GM19455 (cell line): ENCODE measurements around the gene ETV6.
"Not testable (repeated sequence)": the region's sequence is repeated elsewhere in the genome, so short reads cannot be mapped to it uniquely, and the experiment has no call there.

Experiments
- ATAC-seq: cut with Tn5 transposase; IDR thresholded peaks from one replicate; pipeline ENCODE4 v1.9.1; 2021; ENCODE audit not compliant: unreplicated experiment

Gene ETV6

GRCh38 chr12:11649413-11650285 is at the start of gene ETV6:
Gene ETV6 (plus strand): TSS chr12:11649674. CDS start chr12:11650128, 454 bp downstream.
- ATAC-seq, result peak; percentile 56

- ATAC-seq, result no peak
These were observed 49.3 kb upstream of the ETV6 start for GRCh38 chr12:11600199-11600598.

GRCh38 chr12:11601647-11602046 is 47.8 kb upstream of the ETV6 start:
- no peak for ATAC-seq

- no peak for ATAC-seq
These were observed 42.0 kb upstream of the ETV6 start for GRCh38 chr12:11607313-11608081.

GRCh38 chr12:11609045-11609444 is 40.4 kb upstream of the ETV6 start:
- no peak for ATAC-seq

DNA sequence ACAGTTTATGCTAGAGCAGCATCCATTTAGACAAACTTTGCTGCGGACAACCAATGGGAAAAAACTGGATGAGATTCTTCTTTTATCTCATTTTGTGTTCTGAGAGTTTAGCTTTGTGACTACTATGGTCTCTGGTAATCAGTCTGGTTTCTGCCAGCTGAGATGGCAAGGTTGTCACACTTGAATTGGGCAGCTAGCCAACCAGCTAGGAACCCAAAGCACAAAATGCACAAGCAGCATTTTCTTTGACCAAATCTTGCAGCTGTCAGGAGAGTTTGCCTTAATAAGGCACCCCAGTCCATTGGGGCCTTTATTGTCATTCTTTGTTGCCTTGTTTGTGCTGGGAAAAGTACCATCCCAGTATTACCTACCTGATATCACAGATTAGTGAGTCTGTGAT is 34.0 kb upstream of the ETV6 start:
- no peak for ATAC-seq

DNA sequence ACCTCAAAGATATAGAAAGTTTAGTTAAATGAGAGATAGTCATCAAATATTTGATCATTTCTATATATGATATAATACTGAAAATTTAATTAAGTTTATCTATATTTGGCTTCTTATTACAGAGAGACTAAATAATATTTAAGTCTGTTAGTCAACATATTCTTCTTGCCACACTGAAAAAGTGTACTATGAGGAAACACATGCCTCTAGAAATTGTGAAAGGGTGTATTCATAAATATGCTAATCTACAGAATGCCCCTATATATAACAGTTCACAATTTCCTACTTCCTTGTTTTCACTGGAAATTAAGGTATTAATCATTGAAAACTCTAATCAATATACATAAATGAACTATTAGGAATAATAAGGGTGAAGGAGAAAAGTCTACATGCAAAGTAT is 31.4 kb upstream of the ETV6 start:
- ATAC-seq, result no peak

GRCh38 chr12:11621797-11622423 is 27.6 kb upstream of the ETV6 start:
- no peak for ATAC-seq

GRCh38 chr12:11622876-11623281 is 26.6 kb upstream of the ETV6 start:
- ATAC-seq, result no peak

DNA sequence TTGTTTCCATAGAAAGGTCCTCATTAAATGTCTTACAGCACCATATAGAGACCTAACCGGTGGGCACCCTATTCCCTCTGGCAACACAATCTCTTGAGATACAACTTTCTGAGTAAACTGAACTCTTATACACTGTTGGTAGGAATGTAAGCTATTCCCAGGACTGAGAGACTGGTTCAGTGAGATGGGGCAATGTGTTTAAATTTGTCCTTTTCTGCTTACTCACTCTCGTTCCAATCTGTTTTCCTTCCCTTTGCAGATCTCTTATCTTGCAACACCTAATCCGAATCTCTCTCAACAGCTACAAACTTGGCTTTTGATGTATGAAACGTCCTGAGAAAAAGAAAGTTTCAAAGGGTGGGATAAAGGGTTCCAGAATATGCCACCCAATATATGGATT is 26.1 kb upstream of the ETV6 start:
- ATAC-seq, result no peak

GRCh38 chr12:11624116-11624515 is 25.4 kb upstream of the ETV6 start:
- ATAC-seq, result no peak

DNA sequence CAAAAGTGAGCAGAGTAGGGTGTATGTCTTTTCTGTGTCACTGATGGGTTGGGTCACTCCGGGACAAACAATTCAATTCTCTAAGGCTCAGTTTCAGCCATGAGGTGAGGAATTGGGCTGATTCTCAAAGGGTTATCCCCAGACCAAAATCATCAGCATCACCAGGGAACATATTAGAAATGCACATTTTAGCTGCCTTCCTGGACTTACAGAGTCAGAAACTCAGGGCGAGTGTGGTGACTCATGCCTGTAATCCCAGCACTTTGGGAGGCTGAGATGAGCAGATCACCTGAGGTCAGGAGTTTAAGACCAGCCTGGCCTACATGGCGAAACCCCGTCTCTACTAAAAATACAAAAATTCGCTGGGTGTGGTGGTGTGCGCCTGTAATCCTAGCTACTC is 21.8 kb upstream of the ETV6 start:
- ATAC-seq, result not testable (repeated sequence)

DNA sequence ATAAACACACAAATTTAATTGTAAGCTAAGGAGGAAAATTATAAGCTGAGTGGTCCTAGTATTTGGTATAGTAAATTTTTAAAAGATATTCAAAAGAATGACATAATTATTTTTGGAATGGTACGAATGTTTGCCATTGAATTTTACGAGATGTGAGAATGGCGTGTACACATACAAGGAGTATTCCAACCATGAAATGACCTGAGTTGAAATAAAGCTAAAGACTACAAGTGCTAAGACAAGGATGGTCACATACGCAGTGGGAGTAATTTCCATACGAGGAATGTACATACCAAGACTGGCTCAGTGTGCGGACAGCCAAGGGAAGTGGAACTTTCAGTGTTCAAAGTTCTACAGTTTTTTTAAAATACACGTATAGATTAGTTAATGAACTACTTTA is 21.1 kb upstream of the ETV6 start:
- ATAC-seq, result no peak

- no peak for ATAC-seq
These were observed 19.3 kb upstream of the ETV6 start for GRCh38 chr12:11630046-11630706.

- no peak for ATAC-seq
These were observed 18.2 kb upstream of the ETV6 start for GRCh38 chr12:11631288-11631687.

GRCh38 chr12:11631881-11632280 is 17.6 kb upstream of the ETV6 start:
- ATAC-seq, result not testable (repeated sequence)

GRCh38 chr12:11633968-11634367 is 15.5 kb upstream of the ETV6 start:
- ATAC-seq, result no peak

DNA sequence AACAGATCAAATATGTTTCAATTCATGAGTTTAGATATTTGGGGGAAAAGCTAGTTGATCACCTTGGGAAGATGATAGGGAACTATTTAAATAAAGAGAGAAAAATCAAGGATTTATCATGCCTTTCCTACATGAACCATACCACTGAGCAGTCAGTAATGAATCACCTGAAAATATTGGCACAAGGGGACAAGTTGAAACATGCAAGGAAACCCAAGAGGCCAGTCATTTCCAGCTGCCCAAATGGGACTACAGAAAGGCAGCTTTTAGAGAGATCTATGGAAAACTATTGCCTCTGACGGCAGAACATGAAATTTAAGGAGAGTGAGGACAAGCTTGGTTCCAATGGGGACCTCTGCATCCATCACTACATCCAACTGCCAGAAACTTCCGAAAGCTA is 14.1 kb upstream of the ETV6 start:
- ATAC-seq, result no peak

DNA sequence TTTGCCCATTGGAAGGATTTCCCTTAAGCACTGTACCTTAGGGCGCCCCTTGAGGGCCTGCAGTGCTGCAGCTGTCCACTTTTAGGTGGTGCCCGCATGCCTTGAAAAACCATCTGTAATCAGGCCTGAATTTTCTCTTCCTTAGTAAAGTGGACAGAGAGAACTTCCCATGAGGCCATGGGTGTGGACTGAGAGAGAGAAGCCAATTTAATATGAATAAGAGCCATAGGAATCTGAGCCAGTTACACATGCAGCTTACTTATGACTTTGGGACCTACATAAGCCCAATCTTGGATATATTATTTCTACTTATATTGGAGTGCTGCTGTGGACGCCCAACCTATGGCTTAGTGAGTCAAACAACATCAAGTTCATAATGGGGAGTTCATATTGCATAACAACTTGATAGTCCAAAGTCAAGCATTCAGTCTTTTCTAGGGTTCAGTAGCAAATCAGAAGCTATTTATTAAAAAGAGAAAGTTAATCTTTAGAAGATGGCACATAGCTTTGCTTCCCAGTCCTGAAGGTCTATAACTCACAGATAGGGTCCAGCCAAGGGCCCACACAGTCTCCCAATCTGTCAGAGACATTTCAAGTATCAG is 11.1 kb upstream of the ETV6 start:
- ATAC-seq, result no peak

GRCh38 chr12:11639454-11639853 is 10.0 kb upstream of the ETV6 start:
- no peak for ATAC-seq

DNA sequence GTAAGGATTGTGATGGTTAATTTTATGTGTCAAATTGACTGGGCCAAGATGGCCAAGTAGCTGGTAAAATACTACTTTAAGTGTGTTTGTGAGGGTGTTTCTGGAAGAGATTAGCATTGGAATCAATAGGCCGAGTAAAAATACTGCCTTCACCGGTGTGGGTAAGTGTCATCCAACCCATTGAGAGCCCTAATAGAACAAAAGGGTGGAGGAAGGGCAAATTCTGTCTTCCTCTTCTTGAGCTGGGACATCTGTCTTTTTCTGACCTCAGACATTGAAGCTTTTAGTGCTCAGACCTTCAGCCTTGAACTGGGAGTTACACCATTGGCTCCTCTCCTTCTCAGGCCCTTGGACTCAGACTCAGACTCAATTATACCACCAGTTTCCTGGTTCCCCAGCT is 8.0 kb upstream of the ETV6 start:
- ATAC-seq, result no peak
